SIG-M5 (cell line): Measurements from ENCODE around the gene LOXHD1.

Source experiments
- DNase-seq: peaks from one replicate; lab custom pipeline; 2025; lab: John Stamatoyannopoulos, UW

LOXHD1 gene

DNA sequence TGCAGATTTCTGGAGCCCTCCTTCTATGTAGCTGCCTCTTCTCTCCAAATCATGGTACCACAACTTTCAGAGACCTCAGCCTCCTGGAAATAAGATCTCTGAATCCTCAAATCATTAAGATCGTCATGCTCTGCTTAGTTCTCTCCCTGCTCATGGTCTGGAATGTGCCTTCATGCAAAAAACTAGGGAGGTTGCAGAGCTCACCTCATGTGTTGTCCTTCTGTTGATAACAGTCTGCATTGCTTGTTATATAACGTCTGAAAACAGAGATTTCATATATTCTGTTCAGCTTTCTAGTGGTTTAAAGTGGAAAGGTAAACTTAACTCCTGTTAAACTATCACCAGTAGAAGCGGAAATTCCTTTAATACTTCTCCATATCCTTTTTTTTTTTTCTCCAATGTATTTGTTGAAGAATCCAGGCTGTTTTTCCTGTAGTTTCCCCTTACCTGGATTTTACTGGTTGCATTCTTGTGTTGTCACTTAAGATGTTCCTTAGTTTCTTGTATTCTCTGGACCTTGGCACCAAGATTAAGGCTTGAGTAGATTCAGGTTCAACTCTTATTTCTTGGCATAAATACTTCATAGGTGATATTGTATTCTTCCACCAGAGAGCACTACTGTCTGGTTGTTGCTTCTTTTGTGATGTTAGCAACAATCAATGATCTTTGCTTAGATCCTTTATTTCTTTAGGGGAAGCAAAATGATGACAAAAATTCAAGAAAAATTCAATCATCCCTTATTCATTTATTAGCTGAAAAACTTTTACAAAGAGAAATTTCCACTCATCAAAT is 211.3 kb downstream of the LOXHD1 start:
- no peak for DNase-seq

DNA sequence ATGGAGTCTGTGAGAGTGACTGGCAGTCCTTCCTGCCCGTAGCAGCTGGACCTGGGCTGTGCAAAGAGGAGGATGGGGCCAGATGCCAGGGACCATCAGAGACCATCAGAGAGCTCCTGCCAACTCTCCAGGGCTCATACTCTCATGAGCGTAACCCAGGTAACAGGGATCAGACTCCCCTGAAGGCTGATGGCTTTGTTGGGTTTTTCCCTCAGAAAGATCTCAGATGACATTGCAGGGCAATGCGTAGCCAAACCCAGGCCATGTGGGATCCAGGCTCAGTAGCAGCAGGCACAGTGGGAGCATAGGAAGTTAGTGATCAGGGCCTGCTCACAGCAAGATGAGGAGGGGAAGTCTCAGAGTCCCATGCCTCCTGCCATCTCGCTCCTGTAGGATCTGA is 218.0 kb downstream of the LOXHD1 start:
- no peak for DNase-seq

DNA sequence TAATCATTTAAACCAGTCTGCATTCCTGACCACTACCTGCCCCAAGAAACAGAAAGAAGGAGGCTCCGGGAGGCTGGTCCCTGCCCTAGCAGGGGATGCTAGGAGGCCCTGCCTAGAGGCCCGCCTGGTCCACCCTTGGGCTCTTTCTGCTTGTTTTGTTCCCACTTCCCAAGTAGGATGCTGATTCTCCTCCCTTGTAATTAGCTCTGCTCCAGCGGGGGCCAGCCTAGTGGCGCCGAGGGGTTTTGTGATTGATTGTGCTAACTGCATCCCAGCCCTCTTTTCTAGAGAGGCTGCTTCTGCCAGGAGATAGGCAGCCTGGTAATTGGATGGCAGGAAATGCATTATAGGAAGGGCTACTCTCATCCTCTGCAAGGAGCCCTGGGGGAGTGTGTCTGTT is 220.0 kb downstream of the LOXHD1 start:
- DNase-seq, result no peak

DNA sequence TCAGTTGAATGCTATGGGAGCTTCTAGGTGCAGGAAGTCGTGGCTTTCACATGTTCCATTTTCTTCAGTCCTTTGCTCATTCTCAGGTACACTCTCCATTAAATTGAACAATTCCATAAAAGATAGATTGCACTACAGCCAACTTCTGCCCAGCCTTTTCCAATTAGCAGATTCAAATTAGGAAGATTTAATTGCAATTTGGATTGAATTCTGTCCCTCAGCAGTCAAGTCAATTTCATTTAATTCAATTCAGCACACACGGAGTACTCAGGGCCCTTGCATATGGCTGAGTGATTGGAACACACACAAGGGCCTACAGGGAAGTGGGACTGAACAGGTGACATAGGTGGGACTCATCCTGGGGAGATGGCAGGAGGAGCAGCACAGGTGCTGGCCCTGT is 220.4 kb downstream of the LOXHD1 start:
- DNase-seq, result no peak

DNA sequence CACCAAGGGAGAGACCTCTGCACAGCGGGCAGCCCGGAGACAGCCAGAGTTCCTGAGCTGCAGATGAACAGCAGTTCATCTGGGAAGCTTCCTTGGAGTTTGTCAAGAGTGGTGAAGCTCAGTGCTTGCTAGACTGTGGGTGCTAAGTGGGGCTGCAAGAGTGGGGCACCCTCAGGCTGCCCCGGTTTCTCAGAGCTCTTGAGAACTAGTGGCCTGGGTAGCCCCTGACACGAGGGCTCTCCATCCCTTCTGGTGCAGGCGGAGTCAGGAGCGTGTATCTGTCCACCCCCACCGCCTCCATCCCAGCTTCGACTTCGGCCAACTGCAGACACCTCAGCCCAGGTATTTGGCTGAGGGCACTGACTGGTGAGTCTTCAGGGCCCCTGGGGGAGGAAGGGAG is 222.0 kb downstream of the LOXHD1 start:
- no peak for DNase-seq

DNA sequence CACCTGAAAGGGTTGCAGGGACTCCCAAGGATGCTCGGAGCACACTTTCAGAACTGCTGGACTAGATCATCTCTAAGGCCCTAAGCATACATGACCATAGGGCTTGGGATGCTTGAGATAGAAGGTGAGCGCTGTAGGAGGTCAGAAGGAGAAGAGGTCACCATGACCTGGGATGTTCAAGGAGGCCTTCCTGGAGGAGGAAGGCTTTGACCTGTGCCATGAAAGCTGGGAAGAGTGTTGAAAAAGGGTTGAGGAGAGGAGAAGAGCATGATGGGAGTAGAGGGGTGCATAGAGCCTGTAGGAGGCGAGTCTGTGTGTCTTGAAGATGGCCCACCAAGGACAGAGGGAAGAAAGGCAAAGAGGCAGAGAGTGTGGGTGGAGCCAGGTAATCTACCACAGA is 222.4 kb downstream of the LOXHD1 start:
- no peak for DNase-seq

DNA sequence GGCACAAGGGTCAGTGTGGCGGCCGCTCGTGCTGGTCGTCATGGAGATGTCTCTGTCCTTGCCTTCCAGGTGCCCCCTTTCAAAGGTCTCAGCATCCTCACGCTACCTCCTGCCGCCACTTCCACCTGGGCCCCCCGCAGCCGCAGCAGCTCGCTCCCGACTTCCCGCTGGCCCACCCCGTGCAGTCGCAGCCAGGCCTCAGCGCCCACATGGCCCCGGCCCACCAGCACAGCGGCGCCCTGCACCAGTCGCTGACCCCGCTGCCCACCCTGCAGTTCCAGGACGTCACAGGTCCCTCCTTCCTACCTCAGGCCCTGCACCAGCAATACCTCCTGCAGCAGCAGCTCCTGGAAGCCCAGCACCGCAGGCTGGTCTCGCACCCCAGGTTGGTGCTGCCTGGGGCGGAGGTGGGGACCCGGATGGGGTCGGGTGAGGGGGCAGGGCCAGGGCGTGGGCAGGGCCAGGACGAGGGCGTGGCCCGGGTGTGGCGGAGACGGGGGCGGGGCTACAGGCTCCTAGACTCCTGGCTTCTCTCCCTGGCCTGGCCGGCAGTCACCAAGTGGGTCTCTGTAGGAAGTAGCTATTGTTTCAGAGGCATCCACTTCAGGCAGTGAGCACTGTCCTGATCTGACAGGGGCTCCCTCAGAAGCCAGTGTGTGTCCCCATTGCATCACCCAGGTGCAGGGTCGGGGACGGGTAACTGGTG is 223.7 kb downstream of the LOXHD1 start:
- no peak for DNase-seq

DNA sequence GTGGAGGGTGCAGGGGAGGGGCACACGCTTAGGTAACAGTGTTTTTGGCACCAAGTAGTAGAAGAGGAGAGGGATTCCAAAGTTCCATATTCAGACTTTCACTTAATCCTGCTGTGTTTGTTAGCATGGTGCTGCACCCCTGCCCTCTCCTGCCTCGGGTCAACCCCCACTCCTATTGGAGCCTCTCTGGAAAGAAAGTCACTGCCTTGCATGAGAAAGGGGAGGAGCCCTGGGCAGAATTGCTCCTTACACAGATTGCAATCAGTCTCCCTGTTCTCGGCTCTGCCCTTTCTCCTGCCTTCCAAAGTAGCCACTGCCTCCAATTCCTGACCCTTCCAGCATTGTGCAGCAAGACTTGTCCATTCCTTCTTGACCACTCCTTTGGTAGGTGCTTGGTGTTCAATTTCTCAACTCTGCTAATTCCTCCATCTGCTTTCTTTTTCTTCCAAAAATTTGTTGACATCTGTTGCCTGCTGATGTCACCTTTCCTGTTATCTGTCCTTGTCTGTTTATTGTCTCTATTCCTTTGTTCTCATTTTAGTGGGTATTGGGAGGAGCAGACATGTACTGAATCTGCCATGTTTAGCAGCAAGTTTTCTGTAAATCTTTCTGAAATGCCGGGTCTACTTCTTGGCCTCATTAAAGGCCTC is 225.4 kb downstream of the LOXHD1 start:
- no peak for DNase-seq

DNA sequence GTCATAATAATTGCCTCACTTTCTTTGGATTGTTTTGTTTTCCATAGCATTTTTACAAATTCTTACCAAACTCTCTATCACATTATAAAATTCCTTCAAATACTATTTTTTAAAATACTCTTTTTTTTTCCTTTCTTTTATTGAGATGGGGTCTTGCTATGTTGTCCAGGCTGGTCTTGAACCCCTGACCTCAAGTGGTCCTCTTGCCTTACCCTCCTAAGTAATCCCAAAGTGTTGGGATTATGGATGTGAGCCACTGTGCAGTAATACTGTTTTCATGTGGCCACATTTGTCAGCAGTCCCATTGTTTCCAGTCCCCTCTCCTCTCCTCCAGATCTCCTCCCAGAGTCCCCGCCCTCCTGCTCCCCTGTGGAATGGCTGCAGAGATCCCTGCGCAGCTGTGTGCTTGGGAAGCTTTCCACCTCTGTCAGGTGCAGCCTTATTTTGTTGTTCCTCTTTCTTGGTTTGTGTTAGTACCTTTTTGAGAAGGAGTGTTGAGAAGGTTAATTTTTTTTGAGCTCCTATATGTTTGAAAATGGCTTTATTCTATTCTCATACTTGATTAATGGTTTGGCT is 227.3 kb downstream of the LOXHD1 start:
- DNase-seq, result no peak

DNA sequence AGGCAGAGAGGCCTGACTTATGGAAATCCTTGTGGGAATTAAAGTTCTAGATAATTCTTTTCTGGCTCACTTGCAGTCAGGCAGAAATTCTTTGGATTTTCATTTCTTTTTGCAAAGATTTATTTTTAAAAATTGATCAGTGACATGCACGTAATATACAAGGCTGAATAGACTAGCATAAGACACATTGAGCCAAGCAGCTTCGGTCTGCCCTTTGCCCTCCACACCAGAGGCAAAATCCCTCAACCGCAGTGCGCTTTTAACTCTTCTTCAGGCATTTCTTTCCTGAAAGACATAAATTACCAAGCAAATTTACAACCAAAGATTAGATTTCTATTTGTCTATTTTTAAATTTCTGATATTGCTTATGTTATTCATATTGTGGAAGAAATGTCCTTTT is 227.9 kb downstream of the LOXHD1 start:
- no peak for DNase-seq

DNA sequence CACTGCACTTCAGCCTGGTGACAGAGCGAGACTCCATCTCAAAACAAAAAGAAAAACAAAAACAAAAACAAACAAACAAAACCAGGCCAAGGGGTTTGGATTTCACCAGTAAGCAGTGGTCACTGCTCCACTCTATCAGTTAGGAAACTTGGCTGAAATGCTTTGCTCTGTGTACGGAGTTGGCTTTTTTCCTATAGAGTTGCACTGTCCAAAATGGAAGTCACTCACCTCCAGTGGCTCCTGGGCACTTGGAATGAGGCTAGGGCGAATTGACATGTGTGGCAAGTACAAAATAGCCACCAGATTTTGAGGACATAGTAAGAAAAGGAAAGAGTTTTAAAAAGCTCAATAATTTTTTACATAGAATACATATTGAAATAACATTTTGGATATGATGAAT is 228.7 kb downstream of the LOXHD1 start:
- DNase-seq, result no peak

DNA sequence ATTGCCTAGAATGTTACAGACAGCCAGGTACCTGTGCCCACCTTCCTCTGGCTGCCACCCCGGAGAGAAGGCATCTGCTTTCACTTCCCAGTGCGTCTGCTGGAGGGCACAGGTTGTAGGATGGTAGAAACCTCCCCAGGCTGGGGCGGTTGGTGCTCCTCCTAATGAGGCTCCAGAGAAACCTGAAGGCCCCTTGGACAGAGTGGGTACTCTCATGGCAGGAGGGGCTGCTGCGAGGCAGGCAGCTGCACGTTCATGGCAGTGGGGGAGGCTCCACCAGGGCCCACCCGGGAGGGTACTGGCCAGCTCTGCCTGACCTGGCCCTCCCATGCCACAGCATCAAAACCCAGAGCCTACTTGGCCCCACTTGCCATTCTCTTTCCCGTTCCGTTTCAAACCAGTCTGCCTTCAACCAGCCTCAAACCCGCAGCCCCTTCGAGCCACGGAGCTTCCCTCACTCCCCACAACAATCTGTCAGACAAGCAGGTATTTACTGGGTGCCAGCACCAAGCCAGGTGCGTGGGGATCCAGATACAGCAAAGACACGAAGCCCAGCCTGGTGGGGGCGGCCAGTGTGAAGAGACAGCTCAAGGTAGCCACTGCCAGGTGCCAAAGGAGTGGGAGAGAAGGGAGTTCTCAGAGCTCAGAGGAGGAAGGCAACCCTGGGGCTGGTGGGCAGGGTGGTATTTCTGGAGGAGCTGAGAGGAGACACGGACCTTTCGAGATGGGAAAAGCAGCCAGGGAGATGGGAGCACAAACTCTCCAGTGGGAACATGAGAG is 229.6 kb downstream of the LOXHD1 start:
- DNase-seq, result no peak
